Spleen (tissue), 11 donors: Measurements from ENCODE around the gene DEPP1. TPM values are rescaled to one million over a fixed set of nuclear protein-coding genes. Genes with fewer than 3 reads are reported as not detected.

Experiments
- DNase-seq: peaks from one replicate; pipeline ENCODE4 v3.0.0-alpha.2; 2020
- H3K27ac ChIP-seq, 8 donors: fragments of 200-600 bp; sonication (generic) in 7 of 8; 1 replicate in 4 of 8; 2 replicates in 4 of 8; pipeline versions ENCODE4 v1.5.0 to v1.8.0; 2016 to 2021; ENCODE audit warnings: inconsistent platforms in 4 of 8, mild to moderate bottlenecking in 4 of 8, moderate library complexity in 1 of 8
- H3K27me3 ChIP-seq, 7 donors: fragments of 200-600 bp; sonication (generic) in 6 of 7; replicated peaks in 1 of 7; 1 replicate in 4 of 7; 2 replicates in 3 of 7; pipeline versions ENCODE4 v1.5.0 to v1.8.0; 2016 to 2021; ENCODE audit warnings: inconsistent platforms in 3 of 7, mild to moderate bottlenecking in 1 of 7
- H3K36me3 ChIP-seq, 6 donors: fragments of 200-600 bp; sonication (generic) in 5 of 6; 1 replicate in 4 of 6; 2 replicates in 2 of 6; pipeline versions ENCODE4 v1.5.0 to v1.8.0; 2016 to 2021; ENCODE audit warnings: inconsistent platforms in 2 of 6
- H3K4me1 ChIP-seq, 6 donors: fragments of 200-600 bp; sonication (generic) in 5 of 6; 1 replicate in 3 of 6; 2 replicates in 3 of 6; pipeline versions ENCODE4 v1.5.0 to v1.8.0; 2016 to 2021; ENCODE audit warnings: inconsistent platforms in 3 of 6
- H3K4me3 ChIP-seq, 8 donors: fragments of 200-600 bp; sonication (generic) in 7 of 8; 1 replicate in 4 of 8; 2 replicates in 4 of 8; pipeline versions ENCODE4 v1.5.0 to v1.8.0; 2016 to 2021; ENCODE audit warnings: inconsistent platforms in 4 of 8, mild to moderate bottlenecking in 4 of 8, moderate library complexity in 2 of 8
- H3K9me3 ChIP-seq, 8 donors: fragments of 200-600 bp; sonication (generic) in 7 of 8; 1 replicate in 4 of 8; 2 replicates in 4 of 8; pipeline versions ENCODE4 v1.5.0 to v1.8.0; 2016 to 2021; ENCODE audit warnings: inconsistent platforms in 4 of 8
- CTCF ChIP-seq, 11 experiments: fragments of 200-600 bp in 7 of 11; fragments of 450-650 bp in 4 of 11; sonication (generic) in 4 of 11; IDR thresholded peaks in 8 of 11; conservative IDR thresholded peaks in 3 of 11; 1 replicate in 7 of 11; 2 replicates in 4 of 11; pipeline versions ENCODE4 v1.4.0 to v1.8.0; 2016 to 2021; ENCODE audit warnings: antibody characterized with exemption in 11 of 11, inconsistent platforms in 4 of 11, mild to moderate bottlenecking in 1 of 11
- POLR2A ChIP-seq, 3 donors: fragments of 450-650 bp; IDR thresholded peaks; one replicate each; pipeline ENCODE4 v1.5.1; 2017; ENCODE audit warnings: antibody characterized with exemption in 3 of 3, mild to moderate bottlenecking in 1 of 3
- POLR2AphosphoS5 ChIP-seq, 3 donors: sonication (generic); formaldehyde crosslinking; IDR thresholded peaks; one replicate each; pipeline ENCODE4 v1.5.1; 2017; ENCODE audit warnings: antibody characterized with exemption in 3 of 3
- WGBS, 5 donors: extraction: QIAGEN DNeasy Blood & Tissue Kit in 3 of 5; methylation state at CpG; one replicate each; pipeline versions ENCODE4 v1.1.5 to v1.1.7; 2013 to 2018; 5-methylcytosine and 5-hydroxymethylcytosine counted together
- intact Hi-C: fragments of 100-400 bp; cut with DNase I; formaldehyde crosslinking; loops from one replicate; pipeline ENCODE4 v1.15.0; 2023; ENCODE audit warnings: low total_unique reads
- polyA plus RNA-seq, 3 donors: library from polyadenylated mRNA; stranded (reverse); fragments of 200-250 nt; gene quantifications; one replicate each; pipeline ENCODE4 v1.2.1, GENCODE V29; 2013
- total RNA-seq, 7 donors: library from RNA; depleted of rRNA in 3 of 7; stranded (reverse); fragments of >200 nt in 3 of 7; fragmentation: NEBNext Ultra II Directional in 4 of 7; extraction: Animal tissue kit (Norgen Biotek cat#: 25700) in 4 of 7; gene quantifications; one replicate each; pipeline versions ENCODE4 v1.1.0 to v1.2.1, GENCODE V29; 2016 to 2021
- donor health status: healthy with polysubstance abuse.
- donor health status: DM: no; HTN: no; CAD: no; lungs with moderate emphysema.
- donor health status: DM: no; HTN: no; CAD: no.
- donor health status: Bipolar disorder and iron deficiency.
- donor health status: healthy.
- donor health status: DM: no; HTN: no; CAD: no.
- donor health status: DM: yes; HTN: yes; CAD: no.

DEPP1 gene
- total and polyA plus RNA-seq, 10 donors, result 9.5 to 90.1 (median 18.4) TPM

- Histone ChIP-seq H3K4me3 (no peak overlapping the region), H3K27ac (no peak overlapping the region), H3K9me3 (no peaks in the 10 kb centered on the region), H3K27me3 (no peaks in the 10 kb centered on the region), H3K36me3 (no peaks in the 10 kb centered on the region), H3K4me1 (peaks cover 0 to 45% (median 25%) of the 10 kb centered on the region in 6 donors)
- peak; percentile 69 for DNase-seq
- TF ChIP-seq POLR2AphosphoS5 (IDR thresholded peaks at IDR 0.05) (no peak), POLR2A (IDR thresholded peaks at IDR 0.05) (no peak), CTCF (IDR thresholded peaks at IDR 0.05 in 8 of 11, conservative IDR thresholded peaks at IDR 0.05 in 3 of 11) (no peak)
- WGBS, 5 donors, result 73 to 94% (median 84%) methylated on average over 4 to 10 of the region's 10 CpGs
- intact Hi-C loops, result loop anchor here (5.0 kb wide), 1 partner anchor 45 kb away; the partner anchor contains the start of gene DEPP1
Measured at GRCh38 chr10:44931621-44932516, 46.7 kb downstream of the DEPP1 start.

GRCh38 chr10:44930904-44931620 is 47.5 kb downstream of the DEPP1 start:
- TF ChIP-seq POLR2A (IDR thresholded peaks at IDR 0.05), result no peak
- no peak for TF ChIP-seq CTCF (IDR thresholded peaks at IDR 0.05 in 8 of 11, conservative IDR thresholded peaks at IDR 0.05 in 3 of 11)
- TF ChIP-seq POLR2AphosphoS5 (IDR thresholded peaks at IDR 0.05), result no peak
- Histone ChIP-seq H3K27ac (no peak overlapping the region), H3K4me3 (no peak overlapping the region), H3K36me3 (no peaks in the 10 kb centered on the region), H3K4me1 (peaks cover 0 to 37% (median 21%) of the 10 kb centered on the region in 6 donors), H3K27me3 (no peaks in the 10 kb centered on the region), H3K9me3 (no peaks in the 10 kb centered on the region)
- WGBS, 5 donors, result 77 to 94% (median 81%) methylated on average over 4 of the region's 4 CpGs
- intact Hi-C loops, result loop anchor here (5.0 kb wide), 1 partner anchor 46 kb away; the partner anchor contains the start of gene DEPP1
- peak; percentile 54 for DNase-seq

- Histone ChIP-seq H3K36me3 (no peaks in the 10 kb centered on the region), H3K4me3 (no peak overlapping the region), H3K9me3 (no peaks in the 10 kb centered on the region), H3K27ac (no peak overlapping the region), H3K4me1 (peaks cover 0 to 23% (median 11%) of the 10 kb centered on the region in 6 donors), H3K27me3 (no peaks in the 10 kb centered on the region)
- TF ChIP-seq POLR2A (IDR thresholded peaks at IDR 0.05) (no peak), CTCF (IDR thresholded peaks at IDR 0.05 in 8 of 11, conservative IDR thresholded peaks at IDR 0.05 in 3 of 11) (no peak), POLR2AphosphoS5 (IDR thresholded peaks at IDR 0.05) (no peak)
- DNase-seq, result peak; percentile 47
- intact Hi-C loops, result loop anchor here (5.0 kb wide), 1 partner anchor 48 kb away; the partner anchor contains the start of gene DEPP1
- whole genome bisulfite sequencing, 5 donors, result 77 to 88% (median 79%) methylated on average over 7 to 8 of the region's 8 CpGs
Measured at GRCh38 chr10:44929356-44930255, 49.0 kb downstream of the DEPP1 start.
